H1 (cell line): ENCODE measurements around the gene GP1BB. TPM values are rescaled to one million over a fixed set of nuclear protein-coding genes. Genes with fewer than 3 reads are reported as not detected.

Experiments
- CTCF ChIA-PET: fragments of 300-600 bp; sonication (Branson Sonifier 250); formaldehyde crosslinking; loops from one replicate; lab custom pipeline; 2021; ENCODE audit not compliant: partially characterized antibody; lab: Charles Lee
- POLR2A ChIA-PET: fragments of 300-600 bp; sonication (Branson Sonifier 250); formaldehyde crosslinking; loops from one replicate; lab custom pipeline; 2021; ENCODE audit warnings: inconsistent platforms; ENCODE audit not compliant: partially characterized antibody; lab: Charles Lee
- DNase-seq, 2 experiments: peaks; one replicate each; pipeline versions ENCODE4 v3.0.0 to v3.0.0-alpha.2; 2010 to 2022; ENCODE audit warnings: low spot score in 2 of 2, low read depth in 1 of 2, mixed read lengths in 1 of 2
- FAIRE-seq: peaks from 2 replicates; lab custom pipeline; 2011; peaks lifted over from hg19 to GRCh38; lab: Jason Lieb, UNC
- H2AFZ ChIP-seq: 2 replicates; pipeline ENCODE4 v1.8.1; 2012; ENCODE audit warnings: low read length, inconsistent platforms
- H2AK5ac ChIP-seq: 2 replicates; pipeline ENCODE4 v1.6.1; 2013; ENCODE audit warnings: low read depth, low read length
- H2BK120ac ChIP-seq: replicated peaks from 2 replicates; pipeline ENCODE3; 2013; ENCODE audit warnings: low read depth, low read length, inconsistent platforms
- H2BK12ac ChIP-seq: 2 replicates; pipeline ENCODE4 v1.6.1; 2013; ENCODE audit warnings: low read depth, low read length
- H2BK15ac ChIP-seq: 2 replicates; pipeline ENCODE4 v1.6.1; 2013; ENCODE audit warnings: low read length
- H2BK20ac ChIP-seq: 2 replicates; pipeline ENCODE4 v1.6.1; 2013; ENCODE audit warnings: low read length
- H2BK5ac ChIP-seq: 2 replicates; pipeline ENCODE4 v1.6.1; 2013; ENCODE audit warnings: low read depth, low read length
- H3K14ac ChIP-seq: 2 replicates; pipeline ENCODE4 v1.6.1; 2013; ENCODE audit warnings: inconsistent platforms; ENCODE audit not compliant: insufficient read length
- H3K18ac ChIP-seq: 2 replicates; pipeline ENCODE4 v1.6.1; 2013; ENCODE audit warnings: low read length; ENCODE audit errors: extremely low read depth
- H3K23ac ChIP-seq: 2 replicates; pipeline ENCODE4 v1.6.1; 2013; ENCODE audit warnings: inconsistent platforms; ENCODE audit not compliant: insufficient read length
- H3K23me2 ChIP-seq: 2 replicates; pipeline ENCODE4 v1.6.1; 2013; ENCODE audit warnings: low read depth, low read length
- H3K27ac ChIP-seq: 2 replicates; pipeline ENCODE4 v1.6.1; 2011; ENCODE audit warnings: low read depth, low read length, inconsistent platforms
- H3K27me3 ChIP-seq, 4 experiments: replicated peaks in 1 of 4; 1 replicate in 1 of 4; 2 replicates in 3 of 4; pipeline versions ENCODE4 v1.6.1 to v1.8.1; 2011 to 2013; ENCODE audit warnings: low read length in 3 of 4, mild to moderate bottlenecking in 3 of 4, inconsistent platforms in 2 of 4, mixed read lengths in 2 of 4, moderate library complexity in 1 of 4; ENCODE audit not compliant: control insufficient read depth in 3 of 4, insufficient read depth in 3 of 4; ENCODE audit errors: extremely low read depth in 1 of 4
- H3K36me3 ChIP-seq, 4 experiments: 2 replicates each; pipeline versions ENCODE4 v1.6.1 to v1.8.1; 2011 to 2013; ENCODE audit warnings: mild to moderate bottlenecking in 4 of 4, low read length in 3 of 4, moderate library complexity in 2 of 4, control low read depth in 1 of 4, inconsistent platforms in 1 of 4; ENCODE audit not compliant: insufficient read depth in 4 of 4, control insufficient read depth in 2 of 4
- H3K4ac ChIP-seq: replicated peaks from 2 replicates; pipeline ENCODE3; 2013; ENCODE audit warnings: low read length, low read depth, mixed read lengths, inconsistent platforms; ENCODE audit not compliant: insufficient read length
- H3K4me1 ChIP-seq, 4 experiments: replicated peaks in 1 of 4; 1 replicate in 1 of 4; 2 replicates in 3 of 4; pipeline versions ENCODE4 v1.6.1 to v1.8.1; 2011 to 2013; ENCODE audit warnings: low read length in 3 of 4, inconsistent platforms in 2 of 4, mixed read lengths in 1 of 4; ENCODE audit not compliant: insufficient read depth in 4 of 4, control insufficient read depth in 3 of 4
- H3K4me2 ChIP-seq, 2 experiments: 2 replicates each; pipeline versions ENCODE4 v1.6.1 to v1.8.1; 2011 to 2013; ENCODE audit warnings: low read depth in 2 of 2, low read length in 2 of 2, control low read depth in 1 of 2, inconsistent platforms in 1 of 2, mild to moderate bottlenecking in 1 of 2; ENCODE audit not compliant: insufficient read depth in 1 of 2
- H3K4me3 ChIP-seq, 4 experiments: fragments of 200-600, 300-600 bp in 1 of 4; sonication (generic), shearing (Covaris generic), sonication (Bioruptor Twin) in 1 of 4; 2 replicates each; pipeline versions ENCODE4 v1.5.1 to v1.8.1; 2011 to 2016; ENCODE audit warnings: low read length in 4 of 4, low read depth in 3 of 4, control low read depth in 2 of 4, inconsistent platforms in 2 of 4, mild to moderate bottlenecking in 2 of 4, mixed read lengths in 1 of 4, moderate library complexity in 1 of 4; ENCODE audit not compliant: insufficient read depth in 2 of 4; ENCODE audit errors: extremely low read depth in 1 of 4
- H3K56ac ChIP-seq: replicated peaks from 2 replicates; pipeline ENCODE3; 2013; ENCODE audit warnings: low read depth, mild to moderate bottlenecking, mixed read lengths, low read length, inconsistent platforms; ENCODE audit not compliant: insufficient read length
- H3K79me1 ChIP-seq: 2 replicates; pipeline ENCODE4 v1.6.1; 2013; ENCODE audit warnings: low read depth, low read length, control low read depth
- H3K79me2 ChIP-seq, 2 experiments: 2 replicates each; pipeline versions ENCODE4 v1.6.1 to v1.8.1; 2012 to 2013; ENCODE audit warnings: low read length in 2 of 2, mild to moderate bottlenecking in 2 of 2, inconsistent platforms in 1 of 2; ENCODE audit not compliant: insufficient read depth in 2 of 2, control insufficient read depth in 1 of 2
- H3K9ac ChIP-seq, 4 experiments: replicated peaks in 1 of 4; 1 replicate in 1 of 4; 2 replicates in 3 of 4; pipeline versions ENCODE4 v1.6.1 to v1.8.1; 2011 to 2013; ENCODE audit warnings: low read depth in 3 of 4, low read length in 3 of 4, control low read depth in 2 of 4, mild to moderate bottlenecking in 2 of 4, moderate library complexity in 2 of 4, inconsistent platforms in 1 of 4; ENCODE audit errors: extremely low read depth in 1 of 4
- H3K9me3 ChIP-seq, 2 experiments: 2 replicates each; pipeline versions ENCODE4 v1.6.1 to v1.8.1; 2012 to 2013; ENCODE audit warnings: mild to moderate bottlenecking in 2 of 2, moderate library complexity in 2 of 2, control low read depth in 1 of 2, inconsistent platforms in 1 of 2, low read depth in 1 of 2, low read length in 1 of 2, mixed read lengths in 1 of 2; ENCODE audit not compliant: insufficient read depth in 2 of 2
- H4K20me1 ChIP-seq, 2 experiments: replicated peaks in 1 of 2; 2 replicates each; pipeline versions ENCODE3 to v1.8.1; 2011 to 2013; ENCODE audit warnings: inconsistent platforms in 2 of 2, low read length in 2 of 2, mild to moderate bottlenecking in 1 of 2; ENCODE audit not compliant: insufficient read depth in 2 of 2, control insufficient read depth in 1 of 2
- H4K5ac ChIP-seq: 2 replicates; pipeline ENCODE4 v1.6.1; 2013; ENCODE audit warnings: low read length, low read depth, mixed read lengths, inconsistent platforms; ENCODE audit not compliant: insufficient read length
- H4K8ac ChIP-seq: 2 replicates; pipeline ENCODE4 v1.8.0; 2013; ENCODE audit warnings: mild to moderate bottlenecking, moderate library complexity, low read length, inconsistent platforms; ENCODE audit not compliant: insufficient read depth; ENCODE audit errors: extremely low read depth
- H4K91ac ChIP-seq: replicated peaks from 2 replicates; pipeline ENCODE3; 2013; ENCODE audit warnings: low read length, mixed read lengths, inconsistent platforms; ENCODE audit not compliant: insufficient read length
- E2F6 ChIP-seq: IDR thresholded peaks from 2 replicates; pipeline ENCODE4 v1.6.1; 2012; ENCODE audit warnings: inconsistent platforms
- EGR1 ChIP-seq: IDR thresholded peaks from 2 replicates; pipeline ENCODE4 v1.6.1; 2011; ENCODE audit warnings: low read depth, low read length, borderline replicate concordance
- WGBS, 2 experiments: shearing (Covaris generic) in 1 of 2; methylation state at CpG; one replicate each; pipeline versions ENCODE4 v1.1.6 to v1.1.7; 2013 to 2015; ENCODE audit warnings: low lambda C conversion rate in 2 of 2, mixed read lengths in 2 of 2, inconsistent platforms in 1 of 2, low coverage in 1 of 2, missing lambda C conversion rate in 1 of 2; ENCODE audit not compliant: insufficient replicate concordance in 2 of 2, insufficient coverage in 1 of 2, insufficient read length in 1 of 2; ENCODE audit errors: extremely low coverage in 1 of 2, missing lambda C conversion rate in 1 of 2; 5-methylcytosine and 5-hydroxymethylcytosine counted together
- polyA plus RNA-seq, 7 experiments: library from polyadenylated mRNA; depleted of rRNA in 3 of 7; stranded (reverse) in 5 of 7; unstranded in 2 of 7; fragments of >200 nt in 5 of 7; fragments of 200-250 nt in 2 of 7; gene quantifications; 1 replicate in 5 of 7; 2 replicates in 1 of 7; 4 replicates in 1 of 7; pipeline versions ENCODE4 v1.2.1 to v1.2.3, GENCODE V29; 2011 to 2013; ENCODE audit warnings: missing spikeins in 2 of 7, mixed read lengths in 2 of 7
- total RNA-seq: library from RNA; stranded (reverse); fragmentation: NEBNext Ultra II Directional; extraction: Animal tissue kit (Norgen Biotek cat#: 25700); gene quantifications from 2 replicates; pipeline ENCODE4 v1.2.1, GENCODE V29; 2021
- TF ChIP-seq, protein P1 (sequence below): IDR thresholded peaks from 2 replicates; pipeline ENCODE4 v1.6.1; 2012; ENCODE audit warnings: inconsistent platforms

Gene GP1BB
- total and polyA plus RNA-seq, 2 of the 8 experiments (the other 6 are each of a cell fraction or from before 2014, with no cell fraction given): 0.36 TPM; not detected in 1

DNA sequence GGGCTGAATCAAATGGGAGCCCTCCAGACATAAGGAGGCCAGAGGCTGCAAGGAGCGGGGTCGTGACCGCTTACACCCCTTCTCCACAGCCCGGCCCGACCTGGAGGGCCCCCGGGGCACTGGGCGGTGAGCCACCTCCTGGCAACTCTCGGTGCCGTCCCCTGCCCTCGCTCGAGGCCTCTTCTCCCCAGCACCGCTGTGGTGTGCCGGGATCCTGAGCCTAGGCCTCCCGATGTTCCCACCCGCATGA, 432 bp upstream of the GP1BB start:
- FAIRE-seq: no peak
- no peak for DNase-seq

More for the DNA sequence above, 432 bp upstream of the GP1BB start:
- Histone ChIP-seq H2BK12ac (no peak overlapping the region), H3K27me3 (peaks cover 88 to 100% (median 95%) of the 10 kb centered on the region in 4 experiments), H3K4me1 (peaks cover 0 to 39% (median 21%) of the 10 kb centered on the region in 4 experiments; a peak in 6 of 7 replicates), H3K9ac (no peak overlapping the region; a peak in 1 of 7 replicates), H3K9me3 (no peaks in the 10 kb centered on the region; a peak in 1 of 4 replicates), H3K23ac (no peak overlapping the region), H2BK120ac (no peak overlapping the region), H3K4ac (no peak overlapping the region), H2BK20ac (no peak overlapping the region), H2BK5ac (no peak overlapping the region), H2AFZ (no peak overlapping the region), H3K4me3 (peak overlapping the region in 3 of 4 experiments; percentile 38 to 55 (median 39); a peak in 6 of 8 replicates), H3K14ac (no peak overlapping the region), H4K91ac (no peak overlapping the region), H2AK5ac (no peak overlapping the region), H4K5ac (no peak overlapping the region), H3K23me2 (peaks cover 24% of the 10 kb centered on the region; the same call in 1 of the 2 replicates), H3K18ac (peak overlapping the region; percentile 48; the same call in 1 of the 2 replicates), H3K79me2 (no peaks in the 10 kb centered on the region), H3K36me3 (peaks cover 0 to 5% (median 0%) of the 10 kb centered on the region in 4 experiments; a peak in 1 of 8 replicates), H3K79me1 (no peaks in the 10 kb centered on the region), H2BK15ac (no peak overlapping the region; the same call in 1 of the 2 replicates), H3K56ac (no peak overlapping the region), H3K4me2 (peak overlapping the region; percentile 74 to 87), H3K27ac (no peak overlapping the region), H4K8ac (peak overlapping the region; percentile 79; the same call in 1 of the 2 replicates), H4K20me1 (peaks cover 15 to 31% of the 10 kb centered on the region in 2 experiments)
- ChIA-PET POLR2A (interaction anchor here (0.7 to 1.2 kb wide), 2 partner anchors 40 to 46 kb away, joined by 3 to 7 read pairs; no protein-coding TSS in a partner anchor), CTCF (interaction anchor here (0.9 to 3.9 kb wide), 14 partner anchors 8 to 230 kb away, joined by 3 to 17 read pairs (median 6); no protein-coding TSS in a partner anchor)
- 10% methylated on average over 11 of the region's 15 CpGs; no CpG with 5 or more reads in 1 of the 2 experiments for WGBS, 2 experiments
- TF ChIP-seq EGR1 (no peak), E2F6 (peak; percentile 22; the same call in 1 of the 2 replicates)
- TF ChIP-seq, protein P1, sequence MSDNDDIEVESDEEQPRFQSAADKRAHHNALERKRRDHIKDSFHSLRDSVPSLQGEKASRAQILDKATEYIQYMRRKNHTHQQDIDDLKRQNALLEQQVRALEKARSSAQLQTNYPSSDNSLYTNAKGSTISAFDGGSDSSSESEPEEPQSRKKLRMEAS: 0 out of 2 replicates have a peak, but pooled peaks have one; percentile 38
